LNCAP (cell line): ENCODE data around the gene ARFGAP1.

Experiments used
- CTCF ChIP-seq: fragments of 450-650 bp; IDR thresholded peaks from 2 replicates; pipeline ENCODE4 v1.5.1; 2017; ENCODE audit warnings: mild to moderate bottlenecking

ARFGAP1 gene

GRCh38 chr20:63242736-63243135 lies 29.9 kb upstream of the ARFGAP1 start:
- no peak for TF ChIP-seq CTCF

- no peak for TF ChIP-seq CTCF
Measured at GRCh38 chr20:63243604-63244247, 28.9 kb upstream of the ARFGAP1 start.

GRCh38 chr20:63244468-63244867 lies 28.1 kb upstream of the ARFGAP1 start:
- no peak for TF ChIP-seq CTCF

- TF ChIP-seq CTCF, result no peak
Measured at GRCh38 chr20:63246490-63247288, 25.9 kb upstream of the ARFGAP1 start.

GRCh38 chr20:63247671-63248228 lies 24.9 kb upstream of the ARFGAP1 start:
- no peak for TF ChIP-seq CTCF

GRCh38 chr20:63248835-63249591 lies 23.6 kb upstream of the ARFGAP1 start:
- TF ChIP-seq CTCF, result no peak

- no peak for TF ChIP-seq CTCF
Measured at GRCh38 chr20:63249891-63250290, 22.7 kb upstream of the ARFGAP1 start.
